Liver (tissue), 3 donors: ENCODE results near the gene NPAS1.

Experiments used
- EGR1 ChIP-seq, 2 donors: IDR thresholded peaks; 2 replicates each; pipeline ENCODE4 v1.6.1; 2016 to 2018; ENCODE audit warnings: antibody characterized with exemption in 2 of 2, low read depth in 2 of 2
- GABPA ChIP-seq, 2 donors: IDR thresholded peaks in 1 of 2; conservative IDR thresholded peaks in 1 of 2; 2 replicates each; pipeline ENCODE4 v1.6.1; 2016; ENCODE audit warnings: antibody characterized with exemption in 2 of 2, mild to moderate bottlenecking in 1 of 2, moderate library complexity in 1 of 2
- HNF4A ChIP-seq, 2 donors: conservative IDR thresholded peaks; 2 replicates each; pipeline ENCODE4 v1.6.1; 2016; ENCODE audit warnings: antibody characterized with exemption in 2 of 2, mild to moderate bottlenecking in 2 of 2
- JUND ChIP-seq, 2 donors: IDR thresholded peaks; 2 replicates each; pipeline ENCODE4 v1.6.1; 2016; ENCODE audit warnings: antibody characterized with exemption in 2 of 2
- MAX ChIP-seq: IDR thresholded peaks from 2 replicates; pipeline ENCODE4 v1.6.1; 2016; ENCODE audit warnings: antibody characterized with exemption
- NR2F2 ChIP-seq: IDR thresholded peaks from 2 replicates; pipeline ENCODE4 v1.6.1; 2016; ENCODE audit warnings: antibody characterized with exemption
- RAD21 ChIP-seq, 2 donors: IDR thresholded peaks; 2 replicates each; pipeline ENCODE4 v1.6.1; 2016; ENCODE audit warnings: antibody characterized with exemption in 2 of 2, mild to moderate bottlenecking in 2 of 2
- SP1 ChIP-seq: IDR thresholded peaks from 2 replicates; pipeline ENCODE4 v1.6.1; 2018; ENCODE audit warnings: antibody characterized with exemption, mild to moderate bottlenecking
- TAF1 ChIP-seq: conservative IDR thresholded peaks from 2 replicates; pipeline ENCODE4 v1.6.1; 2016; ENCODE audit warnings: antibody characterized with exemption, mild to moderate bottlenecking
- YY1 ChIP-seq: IDR thresholded peaks from 2 replicates; pipeline ENCODE4 v1.6.1; 2016; ENCODE audit warnings: antibody characterized with exemption, mild to moderate bottlenecking
- TF ChIP-seq, protein P1 (sequence below): fragments of 150-350 bp; IDR thresholded peaks from 2 replicates; pipeline ENCODE4 v1.5.1; 2017; ENCODE audit warnings: improper control_type of control experiment, low read depth, low read length; ENCODE audit not compliant: missing input control
- TF ChIP-seq, protein P2 (sequence below): IDR thresholded peaks from 2 replicates; pipeline ENCODE4 v1.6.1; 2016; ENCODE audit warnings: antibody characterized with exemption
- donor health status: healthy.
- donor health status: healthy.

DNA sequence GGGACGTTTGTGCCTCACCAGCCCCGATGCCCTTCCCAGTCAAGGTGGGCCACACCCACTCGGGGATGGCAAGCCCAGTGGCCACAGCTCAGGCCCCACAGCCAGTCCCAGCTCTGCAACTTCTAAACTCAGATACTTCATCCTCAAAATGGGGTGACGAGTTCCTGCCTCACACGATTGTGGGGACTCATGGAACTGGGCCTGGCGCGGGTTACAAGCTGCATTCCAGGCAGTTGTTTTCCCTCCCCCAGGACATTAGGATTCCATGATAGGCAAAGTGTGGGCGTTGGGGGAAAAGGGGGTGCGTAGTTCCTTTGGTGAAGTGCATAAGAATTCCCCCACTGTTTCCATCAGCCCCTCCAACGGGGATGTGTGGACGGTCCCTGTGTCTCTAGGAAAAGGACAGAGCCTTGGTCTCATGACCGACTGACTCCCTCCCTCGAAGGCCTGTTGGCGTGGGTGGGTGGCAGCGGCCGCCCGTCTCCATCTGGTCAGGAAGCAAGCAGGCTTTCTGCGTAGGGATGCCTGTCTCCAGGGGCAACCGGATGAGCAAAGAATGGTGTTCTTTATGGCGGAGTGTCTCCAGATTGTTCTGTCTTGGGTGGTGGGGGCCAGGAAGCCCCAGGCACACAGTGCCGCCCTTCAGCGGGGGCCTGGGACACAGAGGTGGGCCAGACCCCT, 21.1 kb upstream of the NPAS1 start:
- TF ChIP-seq, protein P1, sequence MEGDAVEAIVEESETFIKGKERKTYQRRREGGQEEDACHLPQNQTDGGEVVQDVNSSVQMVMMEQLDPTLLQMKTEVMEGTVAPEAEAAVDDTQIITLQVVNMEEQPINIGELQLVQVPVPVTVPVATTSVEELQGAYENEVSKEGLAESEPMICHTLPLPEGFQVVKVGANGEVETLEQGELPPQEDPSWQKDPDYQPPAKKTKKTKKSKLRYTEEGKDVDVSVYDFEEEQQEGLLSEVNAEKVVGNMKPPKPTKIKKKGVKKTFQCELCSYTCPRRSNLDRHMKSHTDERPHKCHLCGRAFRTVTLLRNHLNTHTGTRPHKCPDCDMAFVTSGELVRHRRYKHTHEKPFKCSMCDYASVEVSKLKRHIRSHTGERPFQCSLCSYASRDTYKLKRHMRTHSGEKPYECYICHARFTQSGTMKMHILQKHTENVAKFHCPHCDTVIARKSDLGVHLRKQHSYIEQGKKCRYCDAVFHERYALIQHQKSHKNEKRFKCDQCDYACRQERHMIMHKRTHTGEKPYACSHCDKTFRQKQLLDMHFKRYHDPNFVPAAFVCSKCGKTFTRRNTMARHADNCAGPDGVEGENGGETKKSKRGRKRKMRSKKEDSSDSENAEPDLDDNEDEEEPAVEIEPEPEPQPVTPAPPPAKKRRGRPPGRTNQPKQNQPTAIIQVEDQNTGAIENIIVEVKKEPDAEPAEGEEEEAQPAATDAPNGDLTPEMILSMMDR = no peak
- no peak for TF ChIP-seq GABPA (IDR thresholded peaks at IDR 0.05 in 1 of 2, conservative IDR thresholded peaks at IDR 0.05 in 1 of 2)
- TF ChIP-seq, protein P2, sequence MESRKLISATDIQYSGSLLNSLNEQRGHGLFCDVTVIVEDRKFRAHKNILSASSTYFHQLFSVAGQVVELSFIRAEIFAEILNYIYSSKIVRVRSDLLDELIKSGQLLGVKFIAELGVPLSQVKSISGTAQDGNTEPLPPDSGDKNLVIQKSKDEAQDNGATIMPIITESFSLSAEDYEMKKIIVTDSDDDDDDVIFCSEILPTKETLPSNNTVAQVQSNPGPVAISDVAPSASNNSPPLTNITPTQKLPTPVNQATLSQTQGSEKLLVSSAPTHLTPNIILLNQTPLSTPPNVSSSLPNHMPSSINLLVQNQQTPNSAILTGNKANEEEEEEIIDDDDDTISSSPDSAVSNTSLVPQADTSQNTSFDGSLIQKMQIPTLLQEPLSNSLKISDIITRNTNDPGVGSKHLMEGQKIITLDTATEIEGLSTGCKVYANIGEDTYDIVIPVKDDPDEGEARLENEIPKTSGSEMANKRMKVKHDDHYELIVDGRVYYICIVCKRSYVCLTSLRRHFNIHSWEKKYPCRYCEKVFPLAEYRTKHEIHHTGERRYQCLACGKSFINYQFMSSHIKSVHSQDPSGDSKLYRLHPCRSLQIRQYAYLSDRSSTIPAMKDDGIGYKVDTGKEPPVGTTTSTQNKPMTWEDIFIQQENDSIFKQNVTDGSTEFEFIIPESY = no peak
- no peak for TF ChIP-seq HNF4A (conservative IDR thresholded peaks at IDR 0.05)
- TF ChIP-seq RAD21 (IDR thresholded peaks at IDR 0.05) = no peak
- TF ChIP-seq MAX = no peak
- TF ChIP-seq YY1 = no peak
- no peak for TF ChIP-seq SP1
- TF ChIP-seq JUND (IDR thresholded peaks at IDR 0.05) = no peak
- TF ChIP-seq NR2F2 = no peak
- TF ChIP-seq TAF1 = no peak
- TF ChIP-seq EGR1 (IDR thresholded peaks at IDR 0.05; ENCODE audit: low read depth in 2 of 2) = no peak
